HT1080 (cell line): ENCODE measurements around the gene GDI1. TPM values are rescaled to one million over a fixed set of nuclear protein-coding genes. Genes with fewer than 3 reads are reported as not detected.

Source experiments
- DNase-seq: peaks from one replicate; pipeline ENCODE4 v3.0.0-alpha.2; 2015; ENCODE audit warnings: low read depth
- total RNA-seq: library from RNA; depleted of rRNA; stranded (reverse); fragments of >200 nt; shearing (Covaris generic); gene quantifications from 2 replicates; pipeline ENCODE4 v1.2.3, GENCODE V29; 2014

GDI1 gene
- total RNA-seq, 1 experiment from 2014 or later: 64.4 TPM

- DNase-seq: no peak
Measured at GRCh38 chrX:154459832-154460231, 22.9 kb downstream of the GDI1 start.

GRCh38 chrX:154460326-154460725 is 23.4 kb downstream of the GDI1 start:
- no peak for DNase-seq

GRCh38 chrX:154462396-154462795 is 25.4 kb downstream of the GDI1 start:
- DNase-seq: no peak

GRCh38 chrX:154463611-154464220 is 26.8 kb downstream of the GDI1 start:
- DNase-seq: no peak

- no peak for DNase-seq
Measured at GRCh38 chrX:154464806-154465365, 27.9 kb downstream of the GDI1 start.

- no peak for DNase-seq
Measured at GRCh38 chrX:154465601-154466000, 28.6 kb downstream of the GDI1 start.

- no peak for DNase-seq
Measured at GRCh38 chrX:154466036-154466435, 29.1 kb downstream of the GDI1 start.

GRCh38 chrX:154466907-154467306 is 30.0 kb downstream of the GDI1 start:
- DNase-seq: no peak

- DNase-seq: no peak
Measured at GRCh38 chrX:154467556-154467955, 30.6 kb downstream of the GDI1 start.

GRCh38 chrX:154468217-154468616 is 31.3 kb downstream of the GDI1 start:
- no peak for DNase-seq

- no peak for DNase-seq
Measured at GRCh38 chrX:154469114-154469513, 32.2 kb downstream of the GDI1 start.

GRCh38 chrX:154469880-154470279 is 32.9 kb downstream of the GDI1 start:
- no peak for DNase-seq

GRCh38 chrX:154470434-154470833 is 33.5 kb downstream of the GDI1 start:
- DNase-seq: no peak

- DNase-seq: no peak
Measured at GRCh38 chrX:154470914-154471568, 34.1 kb downstream of the GDI1 start.

GRCh38 chrX:154471839-154472684 is 35.1 kb downstream of the GDI1 start:
- no peak for DNase-seq

- DNase-seq: no peak
Measured at GRCh38 chrX:154472685-154473632, 36.0 kb downstream of the GDI1 start.

GRCh38 chrX:154473683-154474082 is 36.7 kb downstream of the GDI1 start:
- no peak for DNase-seq

GRCh38 chrX:154476821-154477220 is 39.9 kb downstream of the GDI1 start:
- no peak for DNase-seq

- DNase-seq: no peak
Measured at GRCh38 chrX:154477891-154478477, 41.0 kb downstream of the GDI1 start.
